CD4-positive, alpha-beta memory T cell (primary cell): Measurements from ENCODE around the gene MARCHF10. TPM values are rescaled to one million over a fixed set of nuclear protein-coding genes. Genes with fewer than 3 reads are reported as not detected.
"Not testable (repeated sequence)": the region's sequence is repeated elsewhere in the genome, so short reads cannot be mapped to it uniquely, and the experiment has no call there.

ENCODE experiments used
- CTCF ChIA-PET: fragments of 350-600 bp; sonication (Branson Sonifier 250); formaldehyde crosslinking; loops from one replicate; lab custom pipeline; 2021; ENCODE audit warnings: inconsistent platforms; ENCODE audit not compliant: partially characterized antibody; lab: Charles Lee
- POLR2A ChIA-PET: fragments of 350-600 bp; sonication (Branson Sonifier 250); formaldehyde crosslinking; loops from one replicate; lab custom pipeline; 2021; ENCODE audit not compliant: partially characterized antibody; lab: Charles Lee
- DNase-seq, 5 donors: peaks; one replicate each; pipeline versions ENCODE4 v3.0.0 to v3.0.0-alpha.2; 2020 to 2022; ENCODE audit warnings: mixed read lengths in 1 of 5
- H3K27ac ChIP-seq: one replicate; pipeline ENCODE4 v1.7.0; 2013; ENCODE audit warnings: low read depth, low read length
- H3K27me3 ChIP-seq: 2 replicates; pipeline ENCODE4 v1.7.0; 2013; ENCODE audit warnings: mild to moderate bottlenecking, low read length, moderate library complexity; ENCODE audit not compliant: insufficient read depth
- H3K36me3 ChIP-seq: 2 replicates; pipeline ENCODE4 v1.7.0; 2013; ENCODE audit warnings: mild to moderate bottlenecking, low read length, moderate library complexity; ENCODE audit not compliant: insufficient read depth
- H3K4me1 ChIP-seq: 2 replicates; pipeline ENCODE4 v1.7.0; 2013; ENCODE audit warnings: mild to moderate bottlenecking, low read length, moderate library complexity; ENCODE audit not compliant: insufficient read depth
- H3K4me3 ChIP-seq, 2 donors: one replicate each; pipeline ENCODE4 v1.7.0; 2013; ENCODE audit warnings: low read length in 2 of 2, mild to moderate bottlenecking in 1 of 2
- H3K9me3 ChIP-seq, 2 donors: one replicate each; pipeline ENCODE4 v1.7.0; 2013; ENCODE audit warnings: low read length in 2 of 2, control low read depth in 1 of 2; ENCODE audit not compliant: control insufficient read depth in 1 of 2
- H3K27ac Mint-ChIP-seq, 7 donors: one replicate each; pipeline ENCODE4 v1.8.0; 2020 to 2021; ENCODE audit warnings: mixed read lengths in 7 of 7, mild to moderate bottlenecking in 6 of 7, inconsistent platforms in 3 of 7, moderate library complexity in 3 of 7
- H3K27me3 Mint-ChIP-seq, 2 donors: one replicate each; pipeline ENCODE4 v1.8.0; 2020 to 2021; ENCODE audit warnings: mixed read lengths in 2 of 2
- H3K36me3 Mint-ChIP-seq, 2 donors: one replicate each; pipeline ENCODE4 v1.8.0; 2020 to 2021; ENCODE audit warnings: mixed read lengths in 2 of 2, inconsistent platforms in 1 of 2, mild to moderate bottlenecking in 1 of 2
- H3K4me1 Mint-ChIP-seq, 4 donors: one replicate each; pipeline ENCODE4 v1.8.0; 2020 to 2021; ENCODE audit warnings: mixed read lengths in 4 of 4, mild to moderate bottlenecking in 1 of 4
- H3K4me3 Mint-ChIP-seq, 8 donors: one replicate each; pipeline ENCODE4 v1.8.0; 2020 to 2021; ENCODE audit warnings: mixed read lengths in 8 of 8, mild to moderate bottlenecking in 7 of 8, moderate library complexity in 6 of 8, inconsistent platforms in 3 of 8
- H3K9me3 Mint-ChIP-seq, 8 donors: one replicate each; pipeline ENCODE4 v1.8.0; 2020 to 2021; ENCODE audit warnings: mixed read lengths in 8 of 8, mild to moderate bottlenecking in 5 of 8, inconsistent platforms in 3 of 8, moderate library complexity in 1 of 8
- intact Hi-C: fragments of 100-400 bp; cut with micrococcal nuclease; formaldehyde crosslinking; loops from one replicate; pipeline ENCODE4 v1.15.1; 2023
- polyA plus RNA-seq, 2 donors: library from polyadenylated mRNA; unstranded; fragments of 300-500 nt; fragmentation: Illumina TruSeq; gene quantifications; one replicate each; pipeline ENCODE4 v1.2.3, GENCODE V29; 2021
- total RNA-seq, 2 experiments: library from RNA; stranded (reverse); gene quantifications; one replicate each; pipeline ENCODE4 v1.2.3, GENCODE V29; 2021

The MARCHF10 gene
- total and polyA plus RNA-seq, 4 experiments from 2014 or later, result 0.15 to 0.89 (median 0.45) TPM

GRCh38 chr17:62698459-62698858 is 109.7 kb downstream of the MARCHF10 start:
- POLR2A ChIA-PET, result interaction anchor here (0.6 kb wide), 1 partner anchor 10 kb away, joined by 3 read pairs; no protein-coding TSS in a partner anchor
- H3K4me3 Mint-ChIP-seq, intact Hi-C loops, DNase-seq, H3K36me3 ChIP-seq, H3K9me3 Mint-ChIP-seq, H3K27ac Mint-ChIP-seq, H3K27me3 ChIP-seq, CTCF ChIA-PET, H3K4me3 ChIP-seq, H3K4me1 Mint-ChIP-seq, H3K9me3 ChIP-seq, H3K36me3 Mint-ChIP-seq, H3K27ac ChIP-seq, H3K4me1 ChIP-seq, H3K27me3 Mint-ChIP-seq: not testable (repeated sequence)

GRCh38 chr17:62696726-62697490 is 111.2 kb downstream of the MARCHF10 start:
- no peak overlapping the region for H3K4me3 ChIP-seq
- Mint-ChIP-seq H3K27ac (no peak overlapping the region), H3K36me3 (no peaks in the 10 kb centered on the region), H3K27me3 (peaks cover 3 to 5% of the 10 kb centered on the region in 2 donors), H3K4me1 (no peaks in the 10 kb centered on the region), H3K4me3 (no peak overlapping the region), H3K9me3 (peaks cover 0 to 1% (median 0%) of the 10 kb centered on the region in 8 donors)
- CTCF ChIA-PET, result no interaction called here
- H3K27ac ChIP-seq, result no peak overlapping the region
- POLR2A ChIA-PET, result no interaction called here
- no peaks in the 10 kb centered on the region for H3K4me1 ChIP-seq
- no peaks in the 10 kb centered on the region for H3K9me3 ChIP-seq
- H3K27me3 ChIP-seq, result no peaks in the 10 kb centered on the region
- intact Hi-C loops, result no loop called here
- no peak for DNase-seq
- H3K36me3 ChIP-seq, result no peaks in the 10 kb centered on the region

DNA sequence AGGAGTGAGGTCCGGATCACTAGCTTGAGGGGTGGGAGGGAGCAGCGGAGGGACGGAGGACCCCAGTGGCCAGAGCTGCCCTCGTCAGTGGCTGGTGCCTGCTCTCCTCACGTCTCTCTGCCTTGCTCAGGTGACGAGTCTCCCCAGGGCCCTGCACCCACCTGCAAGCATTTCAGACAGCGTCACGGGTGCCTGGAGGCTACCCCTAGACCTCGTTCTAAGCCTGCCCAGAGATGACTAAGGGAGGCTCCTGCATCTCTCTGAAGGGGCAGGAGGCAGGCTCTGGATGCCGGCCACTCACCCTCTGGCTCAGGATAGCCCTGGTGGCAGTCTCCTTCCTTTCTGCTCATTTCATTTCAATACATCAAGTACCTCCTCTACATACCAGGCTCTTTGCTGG is 111.9 kb downstream of the MARCHF10 start:
- intact Hi-C loops, result no loop called here
- no peak for DNase-seq
- Histone ChIP-seq H3K4me3 (no peak overlapping the region), H3K27ac (no peak overlapping the region), H3K27me3 (no peaks in the 10 kb centered on the region), H3K4me1 (no peaks in the 10 kb centered on the region), H3K36me3 (no peaks in the 10 kb centered on the region), H3K9me3 (no peaks in the 10 kb centered on the region)
- peaks cover 3 to 5% of the 10 kb centered on the region in 2 donors for H3K27me3 Mint-ChIP-seq
- H3K4me3 Mint-ChIP-seq, result no peak overlapping the region
- H3K4me1 Mint-ChIP-seq, result no peaks in the 10 kb centered on the region
- H3K9me3 Mint-ChIP-seq, result peaks cover 0 to 1% (median 0%) of the 10 kb centered on the region in 8 donors
- no peaks in the 10 kb centered on the region for H3K36me3 Mint-ChIP-seq
- H3K27ac Mint-ChIP-seq, result no peak overlapping the region
- POLR2A ChIA-PET, result no interaction called here
- CTCF ChIA-PET, result no interaction called here

GRCh38 chr17:62695093-62695738 is 112.9 kb downstream of the MARCHF10 start:
- H3K27ac ChIP-seq, H3K36me3 Mint-ChIP-seq, H3K27ac Mint-ChIP-seq, H3K27me3 ChIP-seq, H3K4me1 Mint-ChIP-seq, H3K4me3 Mint-ChIP-seq, H3K36me3 ChIP-seq, POLR2A ChIA-PET, H3K9me3 Mint-ChIP-seq, H3K27me3 Mint-ChIP-seq, DNase-seq, H3K4me3 ChIP-seq, CTCF ChIA-PET, H3K9me3 ChIP-seq, intact Hi-C loops, H3K4me1 ChIP-seq: not testable (repeated sequence)

GRCh38 chr17:62693616-62694409 is 114.3 kb downstream of the MARCHF10 start:
- Histone ChIP-seq H3K9me3 (no peaks in the 10 kb centered on the region), H3K36me3 (no peaks in the 10 kb centered on the region), H3K4me1 (no peaks in the 10 kb centered on the region), H3K4me3 (no peak overlapping the region), H3K27ac (no peak overlapping the region), H3K27me3 (no peaks in the 10 kb centered on the region)
- H3K4me1 Mint-ChIP-seq, result no peaks in the 10 kb centered on the region
- ChIA-PET CTCF (no interaction called here), POLR2A (no interaction called here)
- H3K36me3 Mint-ChIP-seq, result no peaks in the 10 kb centered on the region
- no peak overlapping the region for H3K27ac Mint-ChIP-seq
- no peaks in the 10 kb centered on the region for H3K9me3 Mint-ChIP-seq
- peaks cover 0 to 2% of the 10 kb centered on the region in 2 donors for H3K27me3 Mint-ChIP-seq
- H3K4me3 Mint-ChIP-seq, result no peak overlapping the region
- DNase-seq, result no peak
- intact Hi-C loops, result no loop called here

GRCh38 chr17:62692721-62693431 is 115.2 kb downstream of the MARCHF10 start:
- Mint-ChIP-seq H3K4me3 (no peak overlapping the region), H3K27me3 (peaks cover 0 to 2% of the 10 kb centered on the region in 2 donors), H3K4me1 (no peaks in the 10 kb centered on the region), H3K9me3 (no peaks in the 10 kb centered on the region), H3K36me3 (no peaks in the 10 kb centered on the region), H3K27ac (no peak overlapping the region)
- no peaks in the 10 kb centered on the region for H3K27me3 ChIP-seq
- no peaks in the 10 kb centered on the region for H3K4me1 ChIP-seq
- H3K9me3 ChIP-seq, result no peaks in the 10 kb centered on the region
- ChIA-PET CTCF (interaction anchor here (0.5 to 0.7 kb wide), 2 partner anchors 99 to 272 kb away, joined by 3 read pairs; no protein-coding TSS in a partner anchor), POLR2A (no interaction called here)
- DNase-seq, result no peak
- intact Hi-C loops, result no loop called here
- no peak overlapping the region for H3K4me3 ChIP-seq
- H3K27ac ChIP-seq, result no peak overlapping the region
- H3K36me3 ChIP-seq, result no peaks in the 10 kb centered on the region
